Activated T-helper 9 cell treated with anti-CD3 and anti-CD28 coated beads, Interleukin-2, amount 50 U/mL, for 16 hours (primary cell): ENCODE data around the gene SLC27A6.

Experiments used
- DNase-seq: peaks from one replicate; pipeline ENCODE4 v3.0.0-alpha.2; 2020; ENCODE audit warnings: low read depth

The SLC27A6 gene

GRCh38 chr5:129063483-129064113, 98.3 kb downstream of the SLC27A6 start:
- no peak for DNase-seq

DNA sequence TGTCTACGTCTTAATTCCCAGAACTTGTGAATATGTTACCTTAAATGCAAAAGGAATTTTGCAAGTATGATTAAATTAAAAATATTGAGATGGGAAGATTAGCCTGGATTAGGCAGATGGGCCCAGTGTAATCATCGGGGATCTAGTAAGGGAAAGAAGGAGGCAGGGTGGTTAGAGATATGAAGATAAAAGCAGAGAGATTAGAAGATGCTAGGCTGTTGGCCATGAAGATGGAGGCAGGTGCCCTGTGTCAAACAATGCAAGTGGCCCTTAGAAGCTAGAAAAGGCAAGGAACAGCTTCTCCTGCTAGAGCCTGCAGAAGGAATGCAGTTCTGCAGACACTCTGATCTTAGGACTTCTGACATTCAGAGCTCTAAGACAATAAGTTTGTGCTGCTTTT, 100.4 kb downstream of the SLC27A6 start:
- DNase-seq, result no peak

- no peak for DNase-seq
Measured at GRCh38 chr5:129067745-129068144, 102.5 kb downstream of the SLC27A6 start.

- no peak for DNase-seq
Measured at GRCh38 chr5:129069292-129069691, 104.0 kb downstream of the SLC27A6 start.

DNA sequence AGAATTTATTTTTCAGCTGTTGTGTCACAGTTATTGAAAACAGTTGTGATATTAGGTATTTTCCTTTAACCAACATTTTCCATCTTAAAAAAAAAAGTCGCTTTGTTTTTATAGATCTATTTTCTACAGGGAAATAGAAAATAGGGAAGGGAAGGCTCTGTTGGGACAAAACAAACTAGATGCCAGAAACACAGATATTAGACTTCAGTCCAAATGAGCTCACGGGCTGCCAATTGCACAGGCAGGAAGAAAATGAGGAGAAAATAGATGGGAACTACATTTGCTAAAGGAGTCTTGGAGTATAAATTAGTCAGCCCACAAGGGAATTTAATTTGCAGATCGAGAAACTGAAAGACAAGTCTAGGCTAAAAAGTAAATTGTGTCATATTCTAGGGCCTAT, 107.8 kb downstream of the SLC27A6 start:
- DNase-seq, result no peak

DNA sequence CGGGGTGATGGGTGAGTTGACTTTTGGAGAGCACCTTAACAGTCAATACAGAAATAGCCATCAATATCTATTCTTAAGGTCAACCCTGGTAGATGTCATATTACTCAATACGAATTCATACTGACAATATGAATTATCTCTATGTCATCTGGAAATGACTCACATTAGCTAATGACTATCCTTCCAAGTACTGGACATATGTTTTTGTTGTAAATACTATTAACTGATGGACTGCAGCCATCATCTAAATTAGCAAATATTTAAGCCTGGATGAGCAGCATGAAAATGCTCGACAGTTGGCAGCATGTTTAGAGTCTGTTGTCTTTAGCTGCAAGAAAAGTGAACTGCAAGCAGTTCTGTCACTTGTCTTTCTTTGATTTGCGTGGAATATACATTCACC, 109.6 kb downstream of the SLC27A6 start:
- DNase-seq, result no peak

- DNase-seq, result no peak
Measured at GRCh38 chr5:129077433-129078075, 112.3 kb downstream of the SLC27A6 start.

- DNase-seq, result no peak
Measured at GRCh38 chr5:129078247-129078646, 113.0 kb downstream of the SLC27A6 start.

DNA sequence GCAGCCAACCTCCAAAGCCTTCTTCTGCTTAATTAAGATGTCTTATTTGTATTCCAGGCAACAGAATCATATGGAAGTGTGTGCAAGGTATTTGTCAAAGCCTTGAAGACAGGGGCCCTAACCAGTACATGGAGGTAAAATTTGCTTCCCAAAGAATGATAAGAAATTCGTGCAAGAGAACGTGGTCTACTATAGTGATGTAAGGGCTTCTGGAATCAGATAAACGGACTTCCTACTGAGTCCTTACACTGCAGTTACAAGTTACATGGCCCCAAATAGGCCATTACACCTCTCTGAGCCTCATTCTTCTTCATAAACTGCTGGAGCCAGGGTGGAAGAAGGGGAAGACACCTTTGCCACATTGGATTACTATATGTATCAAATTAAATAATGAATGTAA, 113.4 kb downstream of the SLC27A6 start:
- no peak for DNase-seq

GRCh38 chr5:129079496-129079895, 114.2 kb downstream of the SLC27A6 start:
- no peak for DNase-seq

DNA sequence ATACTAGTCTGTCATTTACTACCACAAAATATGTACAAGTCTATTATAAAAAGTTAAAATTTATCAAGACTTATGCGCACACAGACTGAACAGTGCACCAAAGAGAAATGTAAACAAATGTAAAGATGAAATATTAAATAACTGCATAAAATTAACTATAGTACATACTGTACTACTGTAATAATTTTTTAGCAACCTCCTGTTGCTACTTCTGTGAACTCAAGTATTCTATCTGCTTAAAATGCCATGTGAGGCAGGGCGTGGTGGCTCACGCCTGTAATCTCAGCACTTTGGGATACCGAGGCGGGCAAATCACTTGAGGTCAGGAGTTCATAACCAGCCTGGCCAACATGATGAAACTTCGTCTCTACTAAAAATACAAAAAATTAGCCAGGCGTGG, 115.5 kb downstream of the SLC27A6 start:
- no peak for DNase-seq

DNA sequence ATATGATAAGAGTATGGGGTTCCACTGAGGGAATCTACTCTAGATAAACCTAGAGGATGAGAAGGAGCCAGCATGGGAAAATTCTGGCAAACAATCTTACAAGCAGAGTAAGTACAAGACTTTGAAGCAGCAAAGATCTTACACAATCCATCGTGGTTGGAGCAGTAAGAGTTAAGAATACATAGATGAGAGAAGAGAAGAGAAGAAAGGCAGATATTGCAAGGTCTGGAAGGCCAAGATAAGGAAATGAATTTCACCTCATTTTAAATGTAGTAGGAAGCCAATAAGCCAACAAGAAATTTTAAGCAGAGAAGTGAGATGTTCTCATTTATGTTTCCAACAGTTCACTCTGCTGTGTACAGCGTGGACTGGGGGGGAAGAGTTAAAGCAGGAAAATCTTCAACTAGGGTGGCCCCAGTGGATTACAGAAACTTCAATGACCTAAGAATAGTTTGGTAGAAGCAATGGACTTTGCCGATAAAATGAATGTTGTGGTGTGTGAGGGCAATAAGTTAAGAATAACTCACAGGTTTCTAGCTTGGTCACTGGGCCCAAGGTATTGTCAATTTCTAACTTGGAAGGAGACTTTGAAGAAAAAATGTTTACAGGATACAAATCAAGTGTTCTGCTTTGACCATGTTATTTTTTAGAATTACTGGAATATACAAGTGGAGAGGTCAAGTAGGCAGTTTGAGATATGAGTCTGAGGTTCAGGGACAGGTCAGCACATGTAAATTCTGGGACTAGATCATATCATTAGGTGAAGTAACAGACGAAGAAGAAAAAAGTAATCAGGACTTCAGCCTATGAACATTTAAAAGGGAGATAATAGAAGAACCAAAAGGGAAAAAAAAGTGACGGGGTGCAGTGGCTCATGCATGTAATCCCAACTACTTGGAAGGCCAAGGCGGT, 117.2 kb downstream of the SLC27A6 start:
- no peak for DNase-seq
